Colonic mucosa (tissue), 4 donors: ENCODE measurements around the gene COX5A. TPM values are rescaled to one million over a fixed set of nuclear protein-coding genes. Genes with fewer than 3 reads are reported as not detected.
"Not testable (repeated sequence)": the region's sequence is repeated elsewhere in the genome, so short reads cannot be mapped to it uniquely, and the experiment has no call there.

ENCODE experiments used
- DNase-seq: peaks from one replicate; pipeline ENCODE4 v3.0.0-alpha.2; 2020
- H3K27ac ChIP-seq: fragments of 200-600 bp; one replicate; pipeline ENCODE4 v1.8.0; 2021
- H3K27me3 ChIP-seq: fragments of 200-600 bp; one replicate; pipeline ENCODE4 v1.8.0; 2021
- H3K36me3 ChIP-seq: fragments of 200-600 bp; one replicate; pipeline ENCODE4 v1.8.0; 2021
- H3K4me1 ChIP-seq: fragments of 200-600 bp; one replicate; pipeline ENCODE4 v1.8.0; 2021; ENCODE audit warnings: mild to moderate bottlenecking
- H3K4me3 ChIP-seq: fragments of 200-600 bp; one replicate; pipeline ENCODE4 v1.8.0; 2021
- H3K9ac ChIP-seq, 2 donors: one replicate each; pipeline ENCODE4 v1.7.0; 2013; ENCODE audit warnings: control low read depth in 2 of 2, low read depth in 2 of 2, low read length in 2 of 2
- H3K9me3 ChIP-seq: fragments of 200-600 bp; one replicate; pipeline ENCODE4 v1.8.0; 2021
- CTCF ChIP-seq: fragments of 200-600 bp; IDR thresholded peaks from one replicate; pipeline ENCODE4 v1.8.0; 2022; ENCODE audit warnings: antibody characterized with exemption, mild to moderate bottlenecking
- intact Hi-C: fragments of 100-400 bp; cut with DNase I; formaldehyde crosslinking; loops from one replicate; pipeline ENCODE4 v1.14.1; 2022
- total RNA-seq, 2 donors: library from RNA; stranded (reverse); fragmentation: NEBNext Ultra II Directional in 1 of 2; extraction: Animal tissue kit (Norgen Biotek cat#: 25700) in 1 of 2; gene quantifications; one replicate each; pipeline ENCODE4 v1.2.1, GENCODE V29; 2021
- donor health status: healthy.
- donor health status: DM: no; HTN: no; CAD: no.
- donor health status: DM: no; HTN: no; CAD: no.

The COX5A gene
- total RNA-seq, 2 donors from 2014 or later, result 563 to 623 TPM

GRCh38 chr15:74897300-74897701, 40.6 kb downstream of the COX5A start:
- no peak overlapping the region for H3K4me3 ChIP-seq
- peak overlapping the region in 1 of 2 donors; percentile 18 for H3K9ac ChIP-seq
- no peak overlapping the region for H3K27ac ChIP-seq
- peaks cover 6% of the 10 kb centered on the region for H3K4me1 ChIP-seq
- no peak for DNase-seq
- H3K27me3 ChIP-seq, result no peaks in the 10 kb centered on the region
- TF ChIP-seq CTCF, result no peak
- H3K36me3 ChIP-seq, result peaks cover 3% of the 10 kb centered on the region
- intact Hi-C loops, result no loop called here
- H3K9me3 ChIP-seq, result no peaks in the 10 kb centered on the region

- H3K9me3 ChIP-seq, result no peaks in the 10 kb centered on the region
- peaks cover 6% of the 10 kb centered on the region for H3K4me1 ChIP-seq
- no peak overlapping the region for H3K9ac ChIP-seq
- no peak for DNase-seq
- no peaks in the 10 kb centered on the region for H3K27me3 ChIP-seq
- no peak overlapping the region for H3K4me3 ChIP-seq
- TF ChIP-seq CTCF, result no peak
- intact Hi-C loops, result no loop called here
- no peak overlapping the region for H3K27ac ChIP-seq
- no peaks in the 10 kb centered on the region for H3K36me3 ChIP-seq
Measured at GRCh38 chr15:74896316-74896715, 41.6 kb downstream of the COX5A start.

GRCh38 chr15:74895830-74896229, 42.0 kb downstream of the COX5A start:
- DNase-seq, result no peak
- H3K27me3 ChIP-seq, result no peaks in the 10 kb centered on the region
- intact Hi-C loops, result no loop called here
- H3K9ac ChIP-seq, result no peak overlapping the region
- peaks cover 4% of the 10 kb centered on the region for H3K4me1 ChIP-seq
- no peak overlapping the region for H3K27ac ChIP-seq
- H3K4me3 ChIP-seq, result no peak overlapping the region
- TF ChIP-seq CTCF, result no peak
- no peaks in the 10 kb centered on the region for H3K36me3 ChIP-seq
- no peaks in the 10 kb centered on the region for H3K9me3 ChIP-seq

- H3K36me3 ChIP-seq, DNase-seq, intact Hi-C loops, H3K9ac ChIP-seq, H3K27ac ChIP-seq, H3K4me1 ChIP-seq, H3K27me3 ChIP-seq, H3K9me3 ChIP-seq, H3K4me3 ChIP-seq: not testable (repeated sequence)
Measured at GRCh38 chr15:74894383-74894782, 43.5 kb downstream of the COX5A start.

GRCh38 chr15:74893627-74894026, 44.2 kb downstream of the COX5A start:
- Histone ChIP-seq H3K9me3 (no peaks in the 10 kb centered on the region), H3K9ac (no peak overlapping the region), H3K4me1 (peaks cover 4% of the 10 kb centered on the region), H3K4me3 (no peak overlapping the region), H3K27ac (no peak overlapping the region), H3K27me3 (no peaks in the 10 kb centered on the region), H3K36me3 (no peaks in the 10 kb centered on the region)
- no peak for DNase-seq
- TF ChIP-seq CTCF, result no peak
- intact Hi-C loops, result no loop called here

GRCh38 chr15:74892931-74893330, 44.9 kb downstream of the COX5A start:
- Histone ChIP-seq H3K4me1 (peaks cover 4% of the 10 kb centered on the region), H3K9ac (peak overlapping the region in 1 of 2 donors; percentile 51), H3K36me3 (no peaks in the 10 kb centered on the region), H3K27ac (no peak overlapping the region), H3K9me3 (no peaks in the 10 kb centered on the region), H3K27me3 (no peaks in the 10 kb centered on the region), H3K4me3 (no peak overlapping the region)
- intact Hi-C loops, result no loop called here
- DNase-seq, result no peak
- TF ChIP-seq CTCF, result no peak
